GM18511 (cell line): Measurements from ENCODE around the gene FAM114A1.
"Not testable (repeated sequence)": the region's sequence is repeated elsewhere in the genome, so short reads cannot be mapped to it uniquely, and the experiment has no call there.

Experiments
- ATAC-seq: cut with Tn5 transposase; IDR thresholded peaks from one replicate; pipeline ENCODE4 v1.9.1; 2021; ENCODE audit warnings: mild to moderate bottlenecking, moderate library complexity; ENCODE audit not compliant: unreplicated experiment

Gene FAM114A1

DNA sequence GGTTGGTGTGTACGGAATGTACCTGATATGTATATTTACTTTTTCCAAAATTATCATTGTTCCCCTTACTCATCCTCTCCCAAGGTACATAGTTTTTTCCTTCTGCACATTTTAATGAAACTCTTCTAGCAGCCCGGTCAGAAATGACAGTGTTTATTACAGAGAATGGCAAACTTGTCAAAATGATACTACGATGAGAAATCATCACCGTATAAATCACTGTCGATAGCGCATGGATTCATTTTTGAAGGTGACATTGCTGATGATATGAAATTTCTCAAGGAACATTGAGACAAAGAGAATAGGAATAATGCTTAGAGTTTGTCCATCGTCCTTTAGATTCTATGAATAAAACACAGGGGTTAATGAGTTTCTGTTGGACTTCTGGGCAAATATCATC is 30.6 kb downstream of the FAM114A1 start:
- ATAC-seq: no peak

- no peak for ATAC-seq
These were observed 34.6 kb downstream of the FAM114A1 start for GRCh38 chr4:38902221-38902620.

GRCh38 chr4:38902695-38903094 is 35.1 kb downstream of the FAM114A1 start:
- no peak for ATAC-seq

DNA sequence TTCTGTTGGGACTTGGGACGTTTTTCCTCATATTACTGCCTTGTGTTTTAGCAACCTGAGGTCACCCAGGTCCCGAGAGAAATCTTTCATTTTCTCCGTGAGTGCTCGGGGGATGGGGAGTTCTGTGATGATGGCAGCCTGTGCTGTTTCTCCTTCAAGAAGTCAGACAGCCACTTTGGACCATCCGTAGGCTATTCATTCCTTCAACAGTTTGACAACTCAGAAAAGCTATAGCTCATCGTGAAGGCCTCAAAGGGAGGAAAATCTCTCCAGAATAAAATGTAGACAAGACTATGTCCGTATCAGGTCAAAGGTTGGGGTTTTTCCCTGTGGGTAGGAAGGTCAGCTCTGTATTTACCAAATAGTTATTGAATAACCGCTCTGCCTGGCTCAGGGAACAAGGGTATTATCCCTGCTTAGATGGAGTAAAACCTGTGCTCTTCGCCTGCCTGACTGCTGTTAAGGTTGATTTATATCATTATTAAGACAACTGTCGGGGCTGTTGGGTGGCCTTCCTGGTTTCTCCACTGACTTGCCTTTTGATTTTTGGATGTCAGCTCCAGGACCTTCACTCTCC is 36.6 kb downstream of the FAM114A1 start:
- ATAC-seq: no peak

DNA sequence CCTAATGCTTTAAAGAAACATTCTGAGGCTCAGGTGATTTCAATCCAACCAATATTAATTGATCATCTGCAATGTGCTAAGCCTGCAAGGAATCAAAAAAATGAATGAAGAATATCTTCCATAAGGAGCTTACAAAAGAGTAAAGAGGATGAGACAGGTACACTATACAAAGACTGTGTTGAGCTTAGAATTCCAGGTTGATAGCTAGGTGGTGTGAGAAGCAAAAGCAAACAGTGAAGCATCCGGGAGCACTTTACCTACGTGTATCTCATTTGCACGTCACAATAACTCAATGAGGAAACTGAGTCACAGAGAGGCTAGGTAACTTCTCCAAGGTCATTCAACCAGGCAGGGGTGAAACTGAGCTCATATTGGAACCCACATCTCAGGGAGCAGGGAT is 37.1 kb downstream of the FAM114A1 start:
- no peak for ATAC-seq

DNA sequence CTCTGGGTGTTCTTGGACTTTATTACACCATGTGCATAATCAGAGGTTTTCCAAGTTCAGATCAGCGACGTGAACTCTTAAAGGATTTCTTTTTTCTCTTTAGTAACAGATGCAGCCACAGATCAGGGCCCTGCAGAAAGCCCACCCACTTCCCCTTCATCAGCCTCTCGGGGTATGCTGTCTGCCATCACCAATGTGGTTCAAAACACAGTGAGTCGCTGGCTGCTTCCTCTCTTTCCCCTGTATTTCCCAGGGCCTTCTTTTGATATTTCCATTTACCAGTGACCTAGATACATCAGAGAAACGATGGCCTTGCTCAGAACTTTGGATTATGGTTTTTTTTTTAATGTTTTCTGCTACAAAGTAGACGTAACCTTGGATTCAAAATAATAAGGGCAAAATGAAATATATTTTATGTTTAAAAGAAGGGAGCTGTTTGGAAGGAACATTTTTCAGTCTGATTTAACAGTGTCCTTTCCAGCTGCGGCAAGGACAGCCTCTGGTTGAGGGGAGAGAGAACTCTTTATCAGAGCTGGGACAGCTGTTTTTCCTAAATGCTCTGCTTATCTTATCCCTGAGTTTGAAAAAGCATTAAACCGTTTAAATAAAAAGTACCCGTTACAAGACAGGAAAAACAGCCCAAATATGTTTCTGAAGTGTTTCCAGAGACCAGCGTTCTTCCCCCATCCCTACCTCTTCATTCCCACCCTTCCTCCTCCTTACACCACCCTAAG is 38.2 kb downstream of the FAM114A1 start:
- no peak for ATAC-seq

GRCh38 chr4:38907696-38908270 is 40.2 kb downstream of the FAM114A1 start:
- ATAC-seq: no peak

DNA sequence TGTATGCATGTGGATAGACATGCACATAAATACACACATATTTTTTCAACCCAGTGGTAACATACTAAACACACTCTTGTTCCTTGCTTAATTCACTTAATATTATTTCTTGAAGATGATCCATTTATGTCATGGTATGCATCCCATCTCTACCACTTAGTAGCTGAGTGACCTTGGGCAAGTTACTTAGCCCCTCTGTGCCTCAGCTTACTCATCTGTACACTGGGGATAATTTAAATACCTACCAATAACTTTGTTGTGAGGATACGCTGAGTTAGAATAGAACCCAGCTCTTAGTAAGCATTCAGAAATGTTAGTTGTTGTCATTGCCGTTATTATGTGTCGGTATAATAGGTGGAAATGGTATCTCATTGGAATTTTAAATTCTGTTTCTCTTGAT is 41.4 kb downstream of the FAM114A1 start:
- no peak for ATAC-seq

DNA sequence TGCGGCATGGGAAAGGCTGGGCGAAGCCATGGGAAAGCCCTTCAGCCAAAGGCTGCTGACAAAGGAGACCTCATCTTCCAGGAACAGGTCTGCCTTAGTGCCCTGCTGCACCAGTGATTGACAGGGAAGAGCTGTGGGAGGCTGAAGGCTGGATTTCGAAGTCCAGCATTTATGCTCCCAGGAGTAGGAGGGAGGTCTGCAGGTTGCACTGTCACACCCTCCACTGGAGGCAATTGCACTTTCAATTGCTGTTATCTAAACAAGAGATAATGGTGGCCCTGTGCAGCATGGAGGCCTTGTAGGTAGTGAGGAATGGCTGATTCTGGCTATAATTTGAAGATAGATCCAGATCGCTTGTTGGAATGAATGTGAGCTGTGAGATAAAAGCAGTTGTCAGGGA is 43.7 kb downstream of the FAM114A1 start:
- no peak for ATAC-seq

- ATAC-seq: no peak
These were observed 47.2 kb downstream of the FAM114A1 start for GRCh38 chr4:38914854-38915253.

- not testable (repeated sequence) for ATAC-seq
These were observed 48.7 kb downstream of the FAM114A1 start for GRCh38 chr4:38916267-38916666.

DNA sequence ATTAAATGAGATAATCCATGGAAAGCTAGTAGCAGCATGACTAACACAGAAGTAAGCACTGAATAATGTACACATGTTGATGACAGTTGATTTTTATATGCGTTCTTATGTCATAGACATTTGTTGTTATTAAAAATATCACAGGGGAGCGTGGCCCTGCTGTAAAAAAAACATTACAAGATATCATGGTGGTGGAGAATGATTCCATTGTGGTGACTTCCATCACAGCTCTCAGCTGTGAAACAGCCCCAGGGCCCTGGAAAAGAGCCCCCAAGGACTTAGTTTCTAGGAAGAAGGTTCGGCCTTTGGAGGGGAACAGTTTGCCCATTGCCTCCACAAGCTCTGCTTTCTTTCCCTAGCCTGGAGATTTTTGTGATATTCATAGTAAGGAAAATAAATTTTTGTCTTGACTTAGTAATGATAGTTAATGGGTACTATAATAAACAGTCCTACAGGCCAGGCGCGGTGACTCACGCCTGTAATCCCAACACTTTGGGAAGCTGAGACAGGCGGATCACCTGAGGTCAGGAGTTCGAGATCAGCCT is 49.9 kb downstream of the FAM114A1 start:
- ATAC-seq: no peak

DNA sequence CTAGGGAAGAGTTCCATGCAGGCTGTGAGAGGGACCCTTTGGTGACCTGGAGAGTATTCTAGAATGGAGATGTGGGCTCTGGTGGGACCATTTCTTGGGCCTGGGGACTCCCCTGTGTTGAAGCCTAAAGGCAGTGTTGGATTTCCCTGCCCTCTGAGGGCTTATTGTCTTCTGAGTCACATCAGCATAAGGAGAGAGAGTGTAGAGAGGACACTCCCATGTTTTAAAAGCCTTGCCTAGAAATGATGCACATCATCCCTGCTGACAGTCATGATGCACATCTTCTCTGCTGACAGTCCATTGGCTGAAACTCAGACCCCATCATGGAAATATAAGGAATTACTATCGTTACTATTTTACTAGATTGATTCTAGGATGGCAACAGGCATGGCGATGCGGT is 51.9 kb downstream of the FAM114A1 start:
- ATAC-seq: no peak

- ATAC-seq: no peak
These were observed 52.6 kb downstream of the FAM114A1 start for GRCh38 chr4:38920186-38920585.

DNA sequence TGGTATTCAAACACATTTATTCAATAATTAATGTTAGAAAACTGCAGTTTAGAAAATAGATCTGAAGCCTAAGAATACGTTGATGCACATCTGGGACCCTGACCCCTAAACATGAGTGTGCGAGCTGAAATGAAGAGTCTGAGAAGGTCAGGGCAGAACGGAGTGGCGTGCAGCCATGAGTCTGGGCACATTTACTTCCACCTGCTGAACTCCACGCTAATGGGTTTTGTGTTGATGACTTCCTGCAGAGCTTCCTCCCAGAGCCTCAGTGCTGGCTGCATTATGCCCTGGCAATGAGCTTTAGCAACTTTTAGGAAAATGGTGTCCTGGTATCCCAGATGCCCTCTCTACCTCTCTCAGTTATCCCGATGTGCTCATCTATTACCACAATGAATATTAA is 53.1 kb downstream of the FAM114A1 start:
- ATAC-seq: no peak

- no peak for ATAC-seq
These were observed 53.5 kb downstream of the FAM114A1 start for GRCh38 chr4:38921151-38921550.

DNA sequence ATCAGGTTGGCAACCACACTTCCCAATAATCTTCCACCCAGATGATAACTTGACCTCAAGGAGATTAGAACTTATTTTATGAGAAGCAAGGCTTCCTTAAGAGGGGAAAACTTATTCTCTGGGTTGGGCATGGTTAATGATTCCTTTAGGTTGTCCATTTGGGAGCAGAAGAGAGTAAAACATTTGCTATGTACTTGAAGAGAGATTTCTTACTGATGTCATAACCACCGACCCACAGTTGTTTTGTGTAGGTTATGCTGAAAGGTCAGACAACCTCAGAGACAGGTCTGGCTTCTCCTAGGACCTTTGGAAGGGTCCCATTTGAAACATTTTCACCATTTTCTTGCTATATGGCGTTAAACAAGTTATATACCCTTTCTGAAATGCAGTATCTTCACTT is 56.1 kb downstream of the FAM114A1 start:
- no peak for ATAC-seq

DNA sequence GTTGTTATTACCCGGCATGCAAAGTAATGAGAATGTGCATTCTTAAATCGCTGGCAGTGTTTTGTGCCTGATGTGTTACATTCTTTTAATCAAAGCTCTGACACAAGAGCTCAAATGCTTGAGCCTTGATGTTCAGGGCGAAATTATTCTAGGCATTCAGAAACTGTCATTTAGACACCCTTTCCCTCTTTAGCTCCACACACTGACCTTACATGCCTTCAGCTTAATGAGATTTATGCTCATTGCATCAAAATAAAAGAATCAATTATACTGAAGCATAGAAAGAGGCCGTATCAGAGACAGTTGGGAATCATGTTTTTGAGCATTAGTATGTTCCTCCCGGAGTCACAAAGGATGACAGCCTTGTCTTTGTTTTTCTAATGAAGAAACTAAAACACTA is 56.7 kb downstream of the FAM114A1 start:
- no peak for ATAC-seq

GRCh38 chr4:38925492-38926413 is 58.1 kb downstream of the FAM114A1 start:
- no peak for ATAC-seq

DNA sequence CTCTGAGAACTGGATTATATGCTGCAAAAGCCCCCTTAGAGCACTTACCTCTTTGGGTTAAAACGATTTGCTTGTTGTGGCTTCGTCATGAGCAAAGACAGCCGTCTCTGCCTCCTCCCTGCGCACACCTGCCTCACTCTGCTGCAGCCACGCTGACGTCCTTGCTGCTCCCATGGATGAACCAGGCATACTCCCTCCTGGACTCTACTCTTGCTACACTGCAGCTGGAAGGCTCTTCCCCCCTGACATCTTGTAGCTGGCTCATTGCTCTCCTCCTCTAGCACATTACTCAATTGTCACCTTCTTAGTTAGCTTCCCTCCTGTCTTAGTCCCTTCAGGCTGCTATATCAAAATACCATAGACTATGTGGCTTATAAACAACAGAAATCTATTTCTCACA is 59.3 kb downstream of the FAM114A1 start:
- no peak for ATAC-seq

GRCh38 chr4:38928568-38928967 is 61.0 kb downstream of the FAM114A1 start:
- ATAC-seq: no peak
